GM12873 (cell line): ENCODE data around the gene UBR2.

ENCODE experiments used
- TF ChIP-seq, protein P1 (sequence below): IDR thresholded peaks from 2 replicates; pipeline ENCODE4 v1.5.1; 2012; ENCODE audit warnings: low read depth, mild to moderate bottlenecking, moderate library complexity, low read length, control low read depth; ENCODE audit not compliant: insufficient read depth; ENCODE audit errors: missing control alignments

Gene UBR2

DNA sequence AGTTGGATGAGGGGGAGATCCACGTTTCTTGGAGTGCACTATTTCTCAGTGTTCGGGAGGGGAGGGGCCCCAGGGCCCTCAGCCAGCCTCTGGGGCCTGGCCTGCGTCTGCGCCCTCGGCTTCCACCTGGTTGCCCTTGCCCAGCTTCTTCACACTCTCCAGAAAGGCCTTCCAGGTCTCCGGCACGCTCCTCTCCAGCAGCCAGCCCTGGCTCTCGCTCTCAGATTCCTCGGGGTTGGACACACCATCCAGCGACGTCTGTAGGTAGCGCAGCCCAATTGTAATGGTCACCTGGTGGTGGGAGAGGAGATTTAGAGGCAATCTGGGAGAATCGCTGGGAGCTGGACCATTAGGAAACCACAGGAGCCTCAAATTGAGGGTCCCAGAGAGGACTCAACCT is 134.4 kb downstream of the UBR2 start:
- TF ChIP-seq, protein P1, sequence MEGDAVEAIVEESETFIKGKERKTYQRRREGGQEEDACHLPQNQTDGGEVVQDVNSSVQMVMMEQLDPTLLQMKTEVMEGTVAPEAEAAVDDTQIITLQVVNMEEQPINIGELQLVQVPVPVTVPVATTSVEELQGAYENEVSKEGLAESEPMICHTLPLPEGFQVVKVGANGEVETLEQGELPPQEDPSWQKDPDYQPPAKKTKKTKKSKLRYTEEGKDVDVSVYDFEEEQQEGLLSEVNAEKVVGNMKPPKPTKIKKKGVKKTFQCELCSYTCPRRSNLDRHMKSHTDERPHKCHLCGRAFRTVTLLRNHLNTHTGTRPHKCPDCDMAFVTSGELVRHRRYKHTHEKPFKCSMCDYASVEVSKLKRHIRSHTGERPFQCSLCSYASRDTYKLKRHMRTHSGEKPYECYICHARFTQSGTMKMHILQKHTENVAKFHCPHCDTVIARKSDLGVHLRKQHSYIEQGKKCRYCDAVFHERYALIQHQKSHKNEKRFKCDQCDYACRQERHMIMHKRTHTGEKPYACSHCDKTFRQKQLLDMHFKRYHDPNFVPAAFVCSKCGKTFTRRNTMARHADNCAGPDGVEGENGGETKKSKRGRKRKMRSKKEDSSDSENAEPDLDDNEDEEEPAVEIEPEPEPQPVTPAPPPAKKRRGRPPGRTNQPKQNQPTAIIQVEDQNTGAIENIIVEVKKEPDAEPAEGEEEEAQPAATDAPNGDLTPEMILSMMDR: no peak

DNA sequence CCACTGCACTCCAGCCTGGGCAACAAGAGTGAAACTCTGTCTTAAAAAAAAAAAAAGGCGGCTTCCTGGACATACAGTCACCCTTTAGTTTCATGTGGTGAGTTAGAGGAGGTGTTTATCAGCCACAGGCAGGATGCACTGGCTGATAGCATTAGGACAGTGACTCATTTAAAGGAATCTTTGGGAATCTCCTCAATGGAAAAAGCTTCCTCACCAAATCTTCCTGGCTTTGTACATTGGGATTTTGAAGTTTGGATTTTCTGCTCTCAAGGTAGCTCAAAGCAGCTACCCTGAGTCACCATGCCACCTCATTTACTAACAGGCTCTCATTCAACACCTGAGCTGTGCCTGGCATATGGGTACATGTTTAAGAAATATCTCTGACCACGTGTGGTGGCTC is 138.4 kb downstream of the UBR2 start:
- TF ChIP-seq, protein P1: no peak

DNA sequence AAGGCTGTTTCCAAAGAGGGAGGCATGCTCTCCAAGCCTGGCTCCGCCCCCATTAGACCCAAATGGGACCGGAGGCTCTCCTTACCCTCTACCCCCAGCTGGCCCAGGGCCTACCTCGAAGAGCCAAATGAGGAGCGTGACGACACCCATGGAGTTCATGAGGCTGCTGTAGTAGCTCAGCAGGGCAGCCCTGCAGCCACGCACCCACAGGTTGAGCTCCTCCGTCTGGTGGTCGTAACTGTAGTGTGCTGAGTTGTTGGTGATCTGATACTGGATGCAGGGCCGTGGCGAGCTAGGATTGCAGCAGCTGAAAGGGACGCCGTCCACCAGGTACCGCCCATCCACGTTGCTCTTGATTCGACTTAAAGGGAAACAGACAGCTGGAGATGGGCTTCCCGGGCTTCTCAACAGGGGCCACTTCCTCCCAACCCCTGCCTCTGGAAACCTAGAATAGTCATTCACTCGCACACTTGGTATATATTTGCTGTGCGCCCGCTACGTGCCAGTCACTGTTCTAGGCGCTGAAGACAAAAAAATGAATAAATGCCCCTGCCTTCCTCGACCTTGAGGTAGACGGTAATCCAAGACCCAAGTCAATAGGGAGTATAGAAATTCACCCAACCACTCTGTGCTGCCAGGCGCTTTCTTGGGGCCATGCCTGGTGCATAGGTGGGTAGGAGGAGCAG is 140.6 kb downstream of the UBR2 start:
- TF ChIP-seq, protein P1: no peak

DNA sequence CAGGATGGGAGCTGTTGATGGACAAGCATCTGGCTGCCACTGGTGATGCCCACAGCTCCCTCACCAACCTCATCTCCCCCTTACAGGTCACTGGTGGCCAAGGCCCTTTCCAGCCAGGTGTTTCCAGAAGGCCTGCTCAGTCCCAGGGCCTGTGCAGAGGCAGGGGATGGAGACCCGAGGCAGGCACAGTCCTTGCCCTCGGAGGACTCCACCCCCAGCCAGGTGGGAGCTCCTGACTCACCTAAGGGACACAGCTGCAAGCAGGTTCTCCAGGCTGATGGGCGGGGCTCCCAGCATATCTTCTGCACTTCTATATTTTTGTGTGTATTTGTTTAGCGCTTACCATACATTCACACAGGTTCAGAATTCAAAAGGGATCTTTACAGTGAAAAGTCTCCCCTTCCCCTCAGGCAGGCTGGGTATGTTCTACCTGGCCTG is 141.1 kb downstream of the UBR2 start:
- TF ChIP-seq, protein P1: no peak

DNA sequence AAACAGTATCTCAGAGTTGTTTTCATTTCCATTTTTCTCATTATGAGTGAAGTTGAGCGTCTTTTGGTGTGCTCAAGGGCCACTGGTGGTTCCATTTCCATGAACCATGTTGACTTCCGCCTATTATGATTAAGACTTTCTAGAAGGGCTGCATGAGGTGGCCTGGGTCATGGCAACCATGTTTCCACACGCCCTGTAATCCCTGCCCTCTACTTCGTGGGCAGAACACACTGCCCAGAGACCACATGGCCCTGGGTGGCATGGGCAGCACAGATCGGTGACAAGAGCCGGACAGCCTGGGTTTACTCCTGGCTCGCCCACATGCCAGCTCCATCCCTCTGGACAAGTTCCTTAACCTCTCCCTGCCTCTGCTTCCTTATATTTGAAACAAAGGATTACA is 143.8 kb downstream of the UBR2 start:
- TF ChIP-seq, protein P1: no peak

DNA sequence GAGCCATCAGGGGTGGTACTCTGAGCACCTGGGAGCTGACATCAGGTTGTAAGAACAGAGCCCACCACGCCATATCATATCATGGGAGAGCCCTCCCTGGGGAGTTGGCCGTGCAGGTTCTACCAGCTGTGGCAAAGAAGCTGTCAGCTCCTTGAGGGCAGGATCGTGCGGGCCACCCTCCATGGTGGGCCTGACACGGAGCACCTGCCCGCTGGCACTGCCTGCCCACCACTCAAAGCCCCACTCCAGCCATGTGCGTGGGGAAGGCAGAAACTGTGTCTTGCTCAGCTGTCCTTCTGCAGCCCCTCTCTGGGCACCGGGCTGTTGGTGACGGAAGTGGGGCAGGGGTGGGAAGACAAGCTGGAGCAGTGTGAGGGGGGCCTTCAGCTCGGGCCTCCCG is 144.3 kb downstream of the UBR2 start:
- TF ChIP-seq, protein P1: no peak

DNA sequence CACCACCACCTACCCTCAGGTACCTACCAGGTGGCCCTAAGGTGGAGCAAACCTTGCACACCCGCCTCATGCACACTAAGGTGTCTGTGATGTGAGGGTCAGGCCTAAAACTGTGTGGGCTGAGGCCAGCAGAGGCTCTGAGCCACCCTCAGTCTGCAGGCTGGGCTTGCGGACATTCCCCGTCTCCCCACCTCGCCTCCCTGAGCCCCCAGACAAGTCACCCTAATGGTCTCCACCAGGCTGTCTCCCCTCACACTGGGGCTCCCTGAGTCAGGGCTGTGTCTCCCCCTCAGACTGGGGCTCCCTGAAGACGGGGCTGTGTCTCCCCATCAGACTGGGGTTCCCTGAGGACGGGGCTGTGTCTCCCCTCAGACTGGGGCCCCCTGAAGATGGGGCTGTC is 146.0 kb downstream of the UBR2 start:
- TF ChIP-seq, protein P1: no peak
